Trophoblast cell (in vitro differentiated cells and primary cell): ENCODE results near the gene KAT6B.

Experiments
- DNase-seq, 2 donors: peaks; one replicate each; pipeline ENCODE4 v3.0.0-alpha.2; 2016
- H2AFZ ChIP-seq: 2 replicates; pipeline ENCODE4 v1.6.1; 2013; ENCODE audit warnings: low read length, moderate library complexity, mild to moderate bottlenecking; ENCODE audit not compliant: insufficient read depth, poor library complexity
- H2AK5ac ChIP-seq: 2 replicates; pipeline ENCODE4 v1.6.1; 2013; ENCODE audit warnings: mild to moderate bottlenecking, low read length
- H2BK120ac ChIP-seq: 2 replicates; pipeline ENCODE4 v1.6.1; 2013; ENCODE audit warnings: low read length, mild to moderate bottlenecking, moderate library complexity; ENCODE audit not compliant: insufficient read depth, poor library complexity
- H2BK12ac ChIP-seq: 2 replicates; pipeline ENCODE4 v1.6.1; 2013; ENCODE audit warnings: mild to moderate bottlenecking, low read length, moderate library complexity
- H2BK5ac ChIP-seq: 2 replicates; pipeline ENCODE4 v1.6.1; 2013; ENCODE audit warnings: low read length, low read depth, moderate library complexity, mild to moderate bottlenecking; ENCODE audit not compliant: poor library complexity
- H3K14ac ChIP-seq: 2 replicates; pipeline ENCODE4 v1.6.1; 2013; ENCODE audit warnings: mild to moderate bottlenecking, low read length
- H3K18ac ChIP-seq: 2 replicates; pipeline ENCODE4 v1.6.1; 2013; ENCODE audit warnings: mild to moderate bottlenecking, low read length
- H3K23ac ChIP-seq: 2 replicates; pipeline ENCODE4 v1.6.1; 2013; ENCODE audit warnings: low read length
- H3K27ac ChIP-seq: 2 replicates; pipeline ENCODE4 v1.5.1; 2013; ENCODE audit warnings: low read depth, mild to moderate bottlenecking, inconsistent platforms, low read length, moderate library complexity
- H3K27me3 ChIP-seq: 2 replicates; pipeline ENCODE4 v1.6.1; 2013; ENCODE audit warnings: inconsistent platforms, mild to moderate bottlenecking, low read length, moderate library complexity; ENCODE audit not compliant: insufficient read depth
- H3K36me3 ChIP-seq, 2 experiments: 1 replicate in 1 of 2; 2 replicates in 1 of 2; pipeline ENCODE4 v1.6.1; 2013; ENCODE audit warnings: low read length in 2 of 2, mild to moderate bottlenecking in 2 of 2, moderate library complexity in 1 of 2; ENCODE audit not compliant: insufficient read depth in 2 of 2, control insufficient read depth in 1 of 2
- H3K4ac ChIP-seq: 2 replicates; pipeline ENCODE4 v1.6.1; 2013; ENCODE audit warnings: low read depth, mild to moderate bottlenecking, low read length, moderate library complexity
- H3K4me1 ChIP-seq, 2 experiments: 1 replicate in 1 of 2; 2 replicates in 1 of 2; pipeline ENCODE4 v1.6.1; 2013; ENCODE audit warnings: low read length in 2 of 2, mild to moderate bottlenecking in 2 of 2, moderate library complexity in 1 of 2; ENCODE audit not compliant: insufficient read depth in 2 of 2, control insufficient read depth in 1 of 2
- H3K4me2 ChIP-seq: 2 replicates; pipeline ENCODE4 v1.6.1; 2013; ENCODE audit warnings: inconsistent platforms, mild to moderate bottlenecking, low read length, moderate library complexity
- H3K4me3 ChIP-seq: 2 replicates; pipeline ENCODE4 v1.5.1; 2013; ENCODE audit warnings: mild to moderate bottlenecking, low read depth, low read length, inconsistent platforms
- H3K79me1 ChIP-seq: one replicate; pipeline ENCODE4 v1.6.1; 2013; ENCODE audit warnings: low read length
- H3K79me2 ChIP-seq: 2 replicates; pipeline ENCODE4 v1.6.1; 2013; ENCODE audit warnings: low read length, mild to moderate bottlenecking; ENCODE audit not compliant: control insufficient read depth, insufficient read depth, poor library complexity
- H3K9ac ChIP-seq: 2 replicates; pipeline ENCODE4 v1.6.1; 2013; ENCODE audit warnings: mild to moderate bottlenecking, low read length
- H3K9me3 ChIP-seq: 2 replicates; pipeline ENCODE4 v1.6.1; 2013; ENCODE audit warnings: low read depth, mild to moderate bottlenecking, control low read depth, inconsistent platforms, low read length; ENCODE audit not compliant: insufficient read depth
- H4K12ac ChIP-seq: 2 replicates; pipeline ENCODE4 v1.6.1; 2013; ENCODE audit warnings: low read depth, mild to moderate bottlenecking, low read length, moderate library complexity
- H4K8ac ChIP-seq: 2 replicates; pipeline ENCODE4 v1.6.1; 2013; ENCODE audit warnings: low read depth, mild to moderate bottlenecking, low read length, moderate library complexity
- H4K91ac ChIP-seq: one replicate; pipeline ENCODE4 v1.6.1; 2013; ENCODE audit warnings: low read depth, mild to moderate bottlenecking, low read length, moderate library complexity
- WGBS: extraction: QIAGEN DNeasy Blood & Tissue Kit; methylation state at CpG from one replicate; pipeline ENCODE4 v1.1.7; 2013; ENCODE audit warnings: missing lambda C conversion rate; ENCODE audit not compliant: insufficient read length, insufficient coverage; ENCODE audit errors: extremely low coverage; 5-methylcytosine and 5-hydroxymethylcytosine counted together

Gene KAT6B

DNA sequence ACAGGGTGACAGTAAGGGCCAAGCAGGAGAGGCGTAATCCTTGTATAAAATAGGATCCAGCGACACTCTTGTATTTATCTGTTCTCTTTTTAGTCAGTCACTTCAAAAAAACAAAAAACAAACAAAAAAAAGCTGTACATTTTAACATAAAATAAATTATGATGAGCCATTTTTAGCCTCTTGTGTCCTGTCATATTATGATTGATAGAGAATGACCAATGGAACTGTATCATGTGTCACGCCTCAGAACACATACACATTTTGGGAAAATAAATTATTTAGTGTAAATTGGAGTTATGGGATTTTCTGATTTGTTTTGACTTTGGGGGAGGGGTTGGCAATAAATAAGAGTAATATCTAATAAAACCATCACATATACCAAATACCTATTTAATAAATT is 205.7 kb downstream of the KAT6B start:
- no peak overlapping the region for H2BK120ac ChIP-seq
- H4K12ac ChIP-seq, result no peak overlapping the region
- no peak overlapping the region for H2AFZ ChIP-seq
- H2BK5ac ChIP-seq, result no peak overlapping the region
- H2BK12ac ChIP-seq, result no peak overlapping the region
- H3K4me3 ChIP-seq, result no peak overlapping the region
- no peak overlapping the region for H3K4me2 ChIP-seq
- H3K79me2 ChIP-seq, result no peaks in the 10 kb centered on the region
- H3K27ac ChIP-seq, result no peak overlapping the region
- no CpG with 5 or more reads among the region's 3 CpGs for WGBS
- no peak for DNase-seq
- H3K18ac ChIP-seq, result no peak overlapping the region
- H3K36me3 ChIP-seq, result peaks cover 6 to 16% of the 10 kb centered on the region in 2 experiments
- no peak overlapping the region for H4K91ac ChIP-seq
- no peak overlapping the region for H3K23ac ChIP-seq
- H2AK5ac ChIP-seq, result no peak overlapping the region
- no peak overlapping the region for H4K8ac ChIP-seq
- H3K4me1 ChIP-seq, result no peaks in the 10 kb centered on the region
- no peak overlapping the region for H3K4ac ChIP-seq
- no peaks in the 10 kb centered on the region for H3K27me3 ChIP-seq
- H3K9ac ChIP-seq, result no peak overlapping the region
- no peaks in the 10 kb centered on the region for H3K9me3 ChIP-seq
- H3K79me1 ChIP-seq, result no peaks in the 10 kb centered on the region
- H3K14ac ChIP-seq, result no peak overlapping the region

GRCh38 chr10:75032813-75033212 is 206.4 kb downstream of the KAT6B start:
- WGBS, result no CpG with 5 or more reads among the region's 8 CpGs
- Histone ChIP-seq H2BK12ac (no peak overlapping the region), H3K18ac (no peak overlapping the region)

DNA sequence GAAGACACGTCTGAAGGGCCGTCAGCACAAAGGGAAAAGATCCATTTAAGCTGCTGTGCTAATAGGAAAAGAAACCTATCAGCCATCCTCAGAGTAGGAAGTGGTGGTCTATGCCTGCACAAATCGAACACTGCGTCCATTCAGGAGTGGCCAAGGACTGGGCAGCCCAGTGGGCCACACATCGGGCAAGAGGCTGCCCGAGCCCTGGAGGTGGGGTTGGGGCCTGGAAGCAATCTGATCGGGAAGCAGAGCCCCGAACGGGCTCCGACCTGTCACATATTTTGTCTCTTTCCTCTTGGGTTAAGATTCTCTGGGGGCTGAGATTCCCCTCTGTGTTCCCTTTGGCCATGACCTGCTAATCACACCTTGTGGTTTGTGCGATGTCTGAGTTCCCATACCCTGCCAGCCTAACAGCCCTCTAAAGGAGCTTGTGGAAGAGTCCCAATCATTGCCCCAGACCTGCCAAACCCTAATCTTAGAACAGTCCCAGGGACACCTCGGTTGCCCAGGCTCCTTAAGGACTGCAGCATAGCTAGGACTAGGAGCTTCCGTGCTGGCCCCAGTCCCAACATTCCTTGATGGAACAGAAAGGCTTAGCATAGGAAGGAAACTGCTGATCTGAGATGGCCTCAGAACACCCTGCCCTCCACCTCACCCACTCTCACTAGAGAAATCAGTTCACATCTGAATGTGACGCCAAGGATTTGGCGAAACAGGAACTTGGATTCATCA is 207.2 kb downstream of the KAT6B start:
- no peak overlapping the region for H2BK120ac ChIP-seq
- H3K79me2 ChIP-seq, result no peaks in the 10 kb centered on the region
- H4K8ac ChIP-seq, result no peak overlapping the region
- H3K23ac ChIP-seq, result no peak overlapping the region
- no peak overlapping the region for H4K91ac ChIP-seq
- H3K4me1 ChIP-seq, result no peaks in the 10 kb centered on the region
- H3K36me3 ChIP-seq, result peaks cover 6 to 16% of the 10 kb centered on the region in 2 experiments
- no peaks in the 10 kb centered on the region for H3K79me1 ChIP-seq
- H3K18ac ChIP-seq, result no peak overlapping the region
- no peaks in the 10 kb centered on the region for H3K27me3 ChIP-seq
- H2BK12ac ChIP-seq, result no peak overlapping the region
- no peak overlapping the region for H4K12ac ChIP-seq
- H2AFZ ChIP-seq, result no peak overlapping the region
- no peak overlapping the region for H2AK5ac ChIP-seq
- no peak overlapping the region for H3K14ac ChIP-seq
- H3K4me2 ChIP-seq, result no peak overlapping the region
- H2BK5ac ChIP-seq, result no peak overlapping the region
- no peak overlapping the region for H3K4ac ChIP-seq
- no CpG with 5 or more reads among the region's 15 CpGs for WGBS
- H3K9me3 ChIP-seq, result no peaks in the 10 kb centered on the region
- no peak overlapping the region for H3K4me3 ChIP-seq
- no peak for DNase-seq
- H3K9ac ChIP-seq, result no peak overlapping the region
- H3K27ac ChIP-seq, result no peak overlapping the region

More at GRCh38 chr10:75032813-75033212, 206.4 kb downstream of the KAT6B start:
- Histone ChIP-seq H4K91ac (no peak overlapping the region), H3K4me2 (no peak overlapping the region), H3K4me1 (no peaks in the 10 kb centered on the region), H3K4ac (no peak overlapping the region), H3K9me3 (no peaks in the 10 kb centered on the region), H3K14ac (no peak overlapping the region), H3K4me3 (no peak overlapping the region), H3K27ac (no peak overlapping the region), H3K9ac (no peak overlapping the region), H3K36me3 (peaks cover 6 to 16% of the 10 kb centered on the region in 2 experiments), H2AK5ac (no peak overlapping the region), H2BK5ac (no peak overlapping the region), H3K79me1 (no peaks in the 10 kb centered on the region), H3K79me2 (no peaks in the 10 kb centered on the region), H3K23ac (no peak overlapping the region), H3K27me3 (no peaks in the 10 kb centered on the region), H4K8ac (no peak overlapping the region), H2AFZ (no peak overlapping the region), H4K12ac (no peak overlapping the region), H2BK120ac (no peak overlapping the region)
- DNase-seq, result no peak

GRCh38 chr10:75034131-75034512 is 207.7 kb downstream of the KAT6B start:
- no peak overlapping the region for H3K4me2 ChIP-seq
- H4K91ac ChIP-seq, result no peak overlapping the region
- no CpG with 5 or more reads among the region's 5 CpGs for WGBS
- H3K18ac ChIP-seq, result no peak overlapping the region
- no peaks in the 10 kb centered on the region for H3K4me1 ChIP-seq
- no peak overlapping the region for H3K4ac ChIP-seq
- no peaks in the 10 kb centered on the region for H3K27me3 ChIP-seq
- H3K9me3 ChIP-seq, result no peaks in the 10 kb centered on the region
- no peak overlapping the region for H2BK12ac ChIP-seq
- no peak overlapping the region for H2BK120ac ChIP-seq
- no peak for DNase-seq
- no peak overlapping the region for H3K4me3 ChIP-seq
- no peaks in the 10 kb centered on the region for H3K79me2 ChIP-seq
- H2BK5ac ChIP-seq, result no peak overlapping the region
- H3K27ac ChIP-seq, result no peak overlapping the region
- peaks cover 6 to 16% of the 10 kb centered on the region in 2 experiments for H3K36me3 ChIP-seq
- no peak overlapping the region for H2AK5ac ChIP-seq
- no peak overlapping the region for H2AFZ ChIP-seq
- no peak overlapping the region for H3K9ac ChIP-seq
- no peak overlapping the region for H4K8ac ChIP-seq
- no peak overlapping the region for H3K23ac ChIP-seq
- H3K14ac ChIP-seq, result no peak overlapping the region
- H3K79me1 ChIP-seq, result no peaks in the 10 kb centered on the region
- no peak overlapping the region for H4K12ac ChIP-seq
